OCI-LY3 (cell line): Measurements from ENCODE around the gene USHBP1.
"Not testable (repeated sequence)": the region's sequence is repeated elsewhere in the genome, so short reads cannot be mapped to it uniquely, and the experiment has no call there.

Experiments used
- EZH2phosphoT487 ChIP-seq: fragments of 200-600 bp; shearing (Covaris generic); IDR thresholded peaks from 2 replicates; pipeline ENCODE4 v1.6.1; 2018; ENCODE audit warnings: antibody characterized with exemption, mixed run types, low read depth
- TF ChIP-seq, protein P1 (sequence below): fragments of 200-600, 300-600 bp; sonication (generic); IDR thresholded peaks from 2 replicates; pipeline ENCODE4 v1.5.1; 2014; ENCODE audit warnings: antibody characterized with exemption, low read length, low read depth

DNA sequence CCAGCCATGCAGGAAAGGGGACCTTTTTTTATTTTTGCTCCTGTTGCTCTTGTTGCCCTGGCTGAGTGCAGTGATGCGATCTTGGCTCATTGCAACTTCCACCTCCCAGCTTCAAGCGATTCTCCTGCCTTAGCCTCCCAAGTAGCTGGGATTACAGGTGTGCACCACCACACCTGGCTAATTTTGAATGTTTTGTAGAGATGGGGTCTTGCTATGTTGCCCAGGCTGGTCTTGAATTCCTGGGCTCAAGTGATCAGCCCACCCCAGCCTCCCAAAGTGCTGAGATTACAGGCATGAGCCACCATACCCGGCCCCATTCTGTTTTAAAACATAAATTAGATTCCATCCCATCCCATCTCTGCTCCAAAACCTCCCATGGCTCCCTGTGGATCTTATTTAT is 10.3 kb upstream of the USHBP1 start:
- TF ChIP-seq, protein P1, sequence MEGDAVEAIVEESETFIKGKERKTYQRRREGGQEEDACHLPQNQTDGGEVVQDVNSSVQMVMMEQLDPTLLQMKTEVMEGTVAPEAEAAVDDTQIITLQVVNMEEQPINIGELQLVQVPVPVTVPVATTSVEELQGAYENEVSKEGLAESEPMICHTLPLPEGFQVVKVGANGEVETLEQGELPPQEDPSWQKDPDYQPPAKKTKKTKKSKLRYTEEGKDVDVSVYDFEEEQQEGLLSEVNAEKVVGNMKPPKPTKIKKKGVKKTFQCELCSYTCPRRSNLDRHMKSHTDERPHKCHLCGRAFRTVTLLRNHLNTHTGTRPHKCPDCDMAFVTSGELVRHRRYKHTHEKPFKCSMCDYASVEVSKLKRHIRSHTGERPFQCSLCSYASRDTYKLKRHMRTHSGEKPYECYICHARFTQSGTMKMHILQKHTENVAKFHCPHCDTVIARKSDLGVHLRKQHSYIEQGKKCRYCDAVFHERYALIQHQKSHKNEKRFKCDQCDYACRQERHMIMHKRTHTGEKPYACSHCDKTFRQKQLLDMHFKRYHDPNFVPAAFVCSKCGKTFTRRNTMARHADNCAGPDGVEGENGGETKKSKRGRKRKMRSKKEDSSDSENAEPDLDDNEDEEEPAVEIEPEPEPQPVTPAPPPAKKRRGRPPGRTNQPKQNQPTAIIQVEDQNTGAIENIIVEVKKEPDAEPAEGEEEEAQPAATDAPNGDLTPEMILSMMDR = not testable (repeated sequence)
- not testable (repeated sequence) for TF ChIP-seq EZH2phosphoT487
